BE2C (cell line): ENCODE results near the gene PGAM4.

ENCODE experiments used
- DNase-seq: peaks from one replicate; pipeline ENCODE4 v3.0.0-alpha.2; 2020
- H3K27me3 ChIP-seq: fragments of 250-450 bp; sonication (Bioruptor Pico); 2 replicates; pipeline ENCODE4 v1.5.1; 2020; ENCODE audit warnings: mild to moderate bottlenecking
- H3K36me3 ChIP-seq: fragments of 250-450 bp; sonication (Bioruptor Pico); 2 replicates; pipeline ENCODE4 v1.5.1; 2020; ENCODE audit warnings: mild to moderate bottlenecking
- H3K4me1 ChIP-seq: fragments of 250-450 bp; sonication (Bioruptor Pico); 2 replicates; pipeline ENCODE4 v1.5.1; 2020
- H3K4me3 ChIP-seq: 2 replicates; pipeline ENCODE4 v1.5.1; 2011; ENCODE audit warnings: low read depth, low read length
- H3K9me3 ChIP-seq: fragments of 250-450 bp; sonication (Bioruptor Pico); 2 replicates; pipeline ENCODE4 v1.5.1; 2020
- CTCF ChIP-seq: IDR thresholded peaks from 2 replicates; pipeline ENCODE4 v1.5.1; 2012; ENCODE audit warnings: mild to moderate bottlenecking, low read depth, low read length

PGAM4 gene

GRCh38 chrX:77967631-77968030 lies 1.8 kb downstream of the PGAM4 start:
- H3K4me3 ChIP-seq, result no peak overlapping the region
- no peaks in the 10 kb centered on the region for H3K9me3 ChIP-seq
- no peaks in the 10 kb centered on the region for H3K4me1 ChIP-seq
- no peak for DNase-seq
- H3K36me3 ChIP-seq, result no peaks in the 10 kb centered on the region
- TF ChIP-seq CTCF, result no peak
- H3K27me3 ChIP-seq, result no peaks in the 10 kb centered on the region

DNA sequence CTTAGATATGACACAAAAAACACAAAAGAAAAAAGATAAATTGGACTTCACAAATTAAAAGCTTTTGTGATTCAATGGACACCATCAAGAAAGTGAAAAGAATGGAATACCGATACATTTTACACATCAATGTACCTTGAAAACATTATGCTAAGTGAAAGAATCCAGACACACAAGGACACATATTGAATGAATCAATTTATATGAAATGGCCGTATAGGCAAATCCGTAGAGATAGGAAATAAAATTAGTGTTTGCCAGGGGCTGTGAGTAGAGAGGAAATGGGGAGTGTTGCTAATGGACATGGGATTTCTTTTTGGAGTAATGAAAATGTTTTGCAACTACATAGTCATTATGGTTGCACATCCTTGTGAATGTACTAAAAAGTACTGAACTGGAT lies 3.1 kb downstream of the PGAM4 start:
- Histone ChIP-seq H3K4me1 (no peaks in the 10 kb centered on the region), H3K36me3 (no peaks in the 10 kb centered on the region), H3K4me3 (no peak overlapping the region), H3K9me3 (no peaks in the 10 kb centered on the region), H3K27me3 (no peaks in the 10 kb centered on the region)
- TF ChIP-seq CTCF, result no peak
- no peak for DNase-seq

- no peak for TF ChIP-seq CTCF
- Histone ChIP-seq H3K4me3 (no peak overlapping the region), H3K27me3 (no peaks in the 10 kb centered on the region), H3K9me3 (no peaks in the 10 kb centered on the region), H3K4me1 (no peaks in the 10 kb centered on the region), H3K36me3 (no peaks in the 10 kb centered on the region)
- DNase-seq, result no peak
Observed at GRCh38 chrX:77962068-77962902, 7.2 kb downstream of the PGAM4 start.

DNA sequence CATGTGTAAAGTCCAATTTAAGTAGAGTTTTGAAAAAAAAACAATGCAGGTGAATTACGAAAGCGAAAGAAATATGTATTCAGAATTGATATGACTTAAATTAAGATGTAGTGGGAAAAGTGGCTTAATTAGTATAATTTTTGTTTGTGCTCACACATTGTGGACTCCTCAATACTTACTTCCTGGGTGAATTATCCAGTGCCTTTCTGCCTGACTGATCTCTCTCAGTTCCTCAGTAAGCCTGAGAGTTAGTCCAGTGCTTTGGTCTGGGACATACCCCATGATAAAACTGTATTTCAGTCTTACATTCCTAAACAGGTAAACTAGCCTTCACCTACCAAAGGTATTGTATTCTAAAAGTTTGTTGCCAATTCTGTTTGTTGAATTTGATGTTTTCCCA lies 8.4 kb downstream of the PGAM4 start:
- Histone ChIP-seq H3K4me1 (no peaks in the 10 kb centered on the region), H3K4me3 (no peak overlapping the region), H3K9me3 (no peaks in the 10 kb centered on the region), H3K27me3 (no peaks in the 10 kb centered on the region), H3K36me3 (no peaks in the 10 kb centered on the region)
- TF ChIP-seq CTCF, result no peak
- no peak for DNase-seq

GRCh38 chrX:77960567-77960966 lies 8.9 kb downstream of the PGAM4 start:
- DNase-seq, result no peak
- no peaks in the 10 kb centered on the region for H3K4me1 ChIP-seq
- no peak overlapping the region for H3K4me3 ChIP-seq
- H3K27me3 ChIP-seq, result no peaks in the 10 kb centered on the region
- H3K9me3 ChIP-seq, result no peaks in the 10 kb centered on the region
- TF ChIP-seq CTCF, result no peak
- no peaks in the 10 kb centered on the region for H3K36me3 ChIP-seq

- Histone ChIP-seq H3K36me3 (no peaks in the 10 kb centered on the region), H3K4me1 (no peaks in the 10 kb centered on the region), H3K9me3 (no peaks in the 10 kb centered on the region), H3K4me3 (no peak overlapping the region), H3K27me3 (no peaks in the 10 kb centered on the region)
- TF ChIP-seq CTCF, result no peak
- no peak for DNase-seq
Observed at GRCh38 chrX:77953708-77954107, 15.7 kb downstream of the PGAM4 start.
